Breast epithelium (tissue), 4 donors: ENCODE data around the gene TMEM131. TPM values are rescaled to one million over a fixed set of nuclear protein-coding genes. Genes with fewer than 3 reads are reported as not detected.
A peak's percentile ranks its signal among the peaks of the same experiment; 100 is the strongest.

Source experiments
- DNase-seq, 2 donors: peaks; one replicate each; pipeline ENCODE4 v3.0.0-alpha.2; 2019; ENCODE audit warnings: low spot score in 2 of 2
- H3K27ac ChIP-seq, 2 donors: fragments of 200-600 bp; sonication (generic) in 1 of 2; one replicate each; pipeline ENCODE4 v1.5.1; 2016 to 2019; ENCODE audit warnings: mild to moderate bottlenecking in 1 of 2
- H3K27me3 ChIP-seq, 2 donors: fragments of 200-600 bp; sonication (generic) in 1 of 2; one replicate each; pipeline versions ENCODE4 v1.5.1 to v1.6.0; 2017 to 2019; ENCODE audit warnings: control low read depth in 1 of 2, mild to moderate bottlenecking in 1 of 2
- H3K36me3 ChIP-seq: fragments of 200-600 bp; one replicate; pipeline ENCODE4 v1.5.1; 2019
- H3K4me1 ChIP-seq, 2 donors: fragments of 200-600 bp; sonication (generic); one replicate each; pipeline ENCODE4 v1.5.1; 2016 to 2019; ENCODE audit warnings: control low read depth in 1 of 2
- H3K4me3 ChIP-seq, 3 donors: fragments of 200-600 bp; sonication (generic); 1 replicate in 2 of 3; 2 replicates in 1 of 3; pipeline ENCODE4 v1.5.1; 2016 to 2019; ENCODE audit warnings: mild to moderate bottlenecking in 3 of 3, moderate library complexity in 2 of 3
- H3K9me3 ChIP-seq, 2 donors: fragments of 200-600 bp; sonication (generic) in 1 of 2; one replicate each; pipeline ENCODE4 v1.5.1; 2016 to 2019; ENCODE audit warnings: control low read depth in 1 of 2
- CTCF ChIP-seq, 3 donors: fragments of 450-650 bp; IDR thresholded peaks; one replicate each; pipeline ENCODE4 v1.5.1; 2016 to 2017; ENCODE audit warnings: antibody characterized with exemption in 3 of 3, mild to moderate bottlenecking in 3 of 3, moderate library complexity in 3 of 3
- POLR2A ChIP-seq: fragments of 450-650 bp; IDR thresholded peaks from one replicate; pipeline ENCODE4 v1.6.1; 2016; ENCODE audit warnings: antibody characterized with exemption, mild to moderate bottlenecking, moderate library complexity
- POLR2AphosphoS5 ChIP-seq, 3 donors: sonication (generic); formaldehyde crosslinking; IDR thresholded peaks; one replicate each; pipeline ENCODE4 v1.6.1; 2017; ENCODE audit warnings: antibody characterized with exemption in 3 of 3
- intact Hi-C: fragments of 100-400 bp; cut with DNase I; formaldehyde crosslinking; loops from one replicate; pipeline ENCODE4 v1.15.1; 2023; ENCODE audit warnings: low total_unique reads
- total RNA-seq, 3 donors: library from RNA; depleted of rRNA; stranded (reverse); fragments of >200 nt; gene quantifications; one replicate each; pipeline ENCODE4 v1.1.0, GENCODE V29; 2016

TMEM131 gene
- total RNA-seq, 3 donors from 2014 or later = 30.6 to 47.4 (median 41.3) TPM

GRCh38 chr2:97718051-97718882 is 277.5 kb downstream of the TMEM131 start:
- Histone ChIP-seq H3K4me3 (no peak overlapping the region), H3K9me3 (no peaks in the 10 kb centered on the region), H3K27ac (no peak overlapping the region), H3K27me3 (no peaks in the 10 kb centered on the region), H3K36me3 (no peaks in the 10 kb centered on the region), H3K4me1 (no peaks in the 10 kb centered on the region)
- no peak for DNase-seq
- TF ChIP-seq CTCF (IDR thresholded peaks at IDR 0.05) = no peak
- TF ChIP-seq POLR2AphosphoS5 (IDR thresholded peaks at IDR 0.05) = no peak
- TF ChIP-seq POLR2A = no peak
- intact Hi-C loops = no loop called here

- H3K4me3 ChIP-seq = no peak overlapping the region
- no peaks in the 10 kb centered on the region for H3K27me3 ChIP-seq
- H3K27ac ChIP-seq = no peak overlapping the region
- no peaks in the 10 kb centered on the region for H3K4me1 ChIP-seq
- intact Hi-C loops = no loop called here
- TF ChIP-seq CTCF (IDR thresholded peaks at IDR 0.05) (no peak), POLR2AphosphoS5 (IDR thresholded peaks at IDR 0.05) (no peak), POLR2A (no peak)
- no peak for DNase-seq
- no peaks in the 10 kb centered on the region for H3K9me3 ChIP-seq
- no peaks in the 10 kb centered on the region for H3K36me3 ChIP-seq
Observed at GRCh38 chr2:97717613-97717995, 278.1 kb downstream of the TMEM131 start.

- H3K27me3 ChIP-seq = no peaks in the 10 kb centered on the region
- no peak overlapping the region for H3K27ac ChIP-seq
- TF ChIP-seq CTCF (IDR thresholded peaks at IDR 0.05) (no peak), POLR2A (no peak), POLR2AphosphoS5 (IDR thresholded peaks at IDR 0.05) (no peak)
- H3K9me3 ChIP-seq = no peaks in the 10 kb centered on the region
- H3K4me3 ChIP-seq = no peak overlapping the region
- no peaks in the 10 kb centered on the region for H3K4me1 ChIP-seq
- H3K36me3 ChIP-seq = no peaks in the 10 kb centered on the region
- DNase-seq = peak in 1 of 2 donors; percentile 34
- intact Hi-C loops = no loop called here
Observed at GRCh38 chr2:97716695-97717612, 278.8 kb downstream of the TMEM131 start.

- no peaks in the 10 kb centered on the region for H3K27me3 ChIP-seq
- no peak for DNase-seq
- H3K9me3 ChIP-seq = no peaks in the 10 kb centered on the region
- no peak for TF ChIP-seq POLR2AphosphoS5 (IDR thresholded peaks at IDR 0.05)
- no peak for TF ChIP-seq POLR2A
- TF ChIP-seq CTCF (IDR thresholded peaks at IDR 0.05) = no peak
- no peaks in the 10 kb centered on the region for H3K4me1 ChIP-seq
- no peak overlapping the region for H3K4me3 ChIP-seq
- no peak overlapping the region for H3K27ac ChIP-seq
- no peaks in the 10 kb centered on the region for H3K36me3 ChIP-seq
- intact Hi-C loops = loop anchor here (2.0 kb wide), 1 partner anchor 27 kb away; no protein-coding TSS in a partner anchor
Observed at GRCh38 chr2:97715951-97716694, 279.6 kb downstream of the TMEM131 start.
